GM18858 (cell line): ENCODE measurements around the gene SLC6A17.

Experiments used
- ATAC-seq: cut with Tn5 transposase; IDR thresholded peaks from one replicate; pipeline ENCODE4 v1.9.1; 2021; ENCODE audit not compliant: unreplicated experiment

Gene SLC6A17

DNA sequence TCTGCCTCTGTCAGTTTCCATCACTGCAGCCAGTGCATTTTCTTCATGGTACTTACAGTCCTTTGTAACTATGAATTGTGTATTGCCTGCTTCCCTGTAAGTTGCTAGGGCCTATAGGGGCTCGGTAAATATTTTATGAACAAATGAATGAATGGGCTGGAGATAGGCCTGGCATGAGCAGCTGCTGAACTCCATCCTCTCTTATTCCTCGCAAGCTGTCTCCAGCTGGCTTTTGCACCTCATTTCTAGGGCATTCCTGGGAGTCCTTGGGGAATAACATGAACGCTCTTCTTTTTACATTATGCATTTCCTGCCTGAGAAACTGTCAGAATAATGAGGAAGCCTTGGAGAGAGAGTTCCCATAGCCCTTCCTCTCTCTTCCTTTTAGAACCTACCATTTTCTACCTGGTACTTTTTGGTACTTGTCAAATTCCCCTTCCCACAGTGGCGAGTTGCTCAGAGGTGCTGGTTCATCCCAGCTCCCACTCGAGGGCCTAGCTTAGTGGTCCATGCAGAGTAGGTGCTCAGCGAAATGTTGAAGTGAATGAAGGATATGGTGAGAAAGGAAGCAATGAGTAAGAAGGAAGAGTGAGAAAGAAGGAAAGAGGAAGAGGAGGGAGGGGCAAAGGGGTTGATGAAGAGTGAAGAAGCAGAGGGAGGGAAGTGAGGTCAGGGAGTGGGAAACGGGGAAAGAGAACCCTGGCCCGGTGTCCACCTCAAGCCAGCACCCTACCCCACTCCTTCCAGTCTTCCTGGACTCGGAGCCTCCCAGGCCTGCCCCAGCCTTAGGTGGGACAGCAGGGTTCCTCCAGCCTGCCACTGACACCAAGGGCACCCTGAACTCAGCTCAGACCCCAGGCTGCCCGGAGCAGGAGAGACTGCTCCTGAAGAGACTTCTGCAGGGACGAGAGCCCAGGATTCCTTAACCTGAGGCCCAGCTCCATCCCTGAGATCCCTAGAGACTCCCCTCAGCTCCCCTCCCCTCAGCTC lies 89.4 kb downstream of the SLC6A17 start:
- no peak for ATAC-seq

DNA sequence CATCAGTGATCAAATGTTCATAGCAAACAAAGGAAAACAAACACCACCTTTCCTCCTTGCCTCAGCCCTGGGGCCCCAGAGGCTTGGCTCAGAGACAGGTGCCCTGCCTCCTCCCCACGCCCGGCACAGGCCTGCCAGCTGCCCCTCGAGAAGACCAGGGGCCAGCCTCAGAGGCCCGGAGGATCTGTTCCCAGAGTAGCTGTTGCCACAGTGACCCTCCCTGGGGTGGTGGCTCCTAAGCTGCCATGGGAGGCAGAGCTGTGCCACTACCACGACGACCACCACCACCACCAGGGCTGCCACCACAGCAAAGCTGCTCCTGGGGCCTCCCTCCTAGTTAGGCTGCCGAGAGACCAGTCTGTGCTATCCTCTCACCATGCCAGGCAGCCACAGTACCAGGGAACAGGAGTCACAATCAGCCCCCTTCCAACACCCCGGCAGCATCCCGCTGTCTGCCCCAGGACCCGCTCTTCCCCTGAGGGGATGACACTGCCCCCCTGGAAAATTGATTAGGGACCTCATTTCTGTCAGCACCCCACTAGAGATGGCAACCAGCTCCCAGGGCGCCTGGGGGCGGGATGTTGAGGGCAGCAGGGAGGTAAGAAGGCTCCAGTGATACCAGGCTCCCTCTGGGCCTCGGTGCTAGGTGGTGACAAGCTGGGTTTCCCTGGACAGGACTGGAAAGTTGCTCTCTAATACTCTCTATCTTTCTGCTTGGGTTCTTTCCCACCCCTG lies 90.3 kb downstream of the SLC6A17 start:
- no peak for ATAC-seq

DNA sequence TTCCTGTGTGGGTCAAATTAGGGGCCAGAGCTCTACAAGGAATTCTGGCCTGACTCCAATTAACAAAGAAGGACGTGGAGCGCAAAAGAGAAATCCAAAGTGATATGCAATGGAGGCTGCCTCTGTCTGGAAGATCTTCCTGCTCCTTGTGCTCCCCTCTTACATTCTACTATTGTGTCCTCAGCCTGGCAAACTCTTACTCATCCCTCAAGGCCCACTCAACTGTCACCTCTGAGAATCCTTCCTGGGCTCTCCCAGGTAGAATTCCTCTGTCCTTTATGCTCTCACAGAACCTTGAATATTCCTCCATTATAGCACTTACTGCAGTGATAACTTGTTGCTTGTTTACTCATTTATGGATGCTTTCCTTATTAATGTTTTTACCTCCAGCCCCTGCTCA lies 91.2 kb downstream of the SLC6A17 start:
- no peak for ATAC-seq

DNA sequence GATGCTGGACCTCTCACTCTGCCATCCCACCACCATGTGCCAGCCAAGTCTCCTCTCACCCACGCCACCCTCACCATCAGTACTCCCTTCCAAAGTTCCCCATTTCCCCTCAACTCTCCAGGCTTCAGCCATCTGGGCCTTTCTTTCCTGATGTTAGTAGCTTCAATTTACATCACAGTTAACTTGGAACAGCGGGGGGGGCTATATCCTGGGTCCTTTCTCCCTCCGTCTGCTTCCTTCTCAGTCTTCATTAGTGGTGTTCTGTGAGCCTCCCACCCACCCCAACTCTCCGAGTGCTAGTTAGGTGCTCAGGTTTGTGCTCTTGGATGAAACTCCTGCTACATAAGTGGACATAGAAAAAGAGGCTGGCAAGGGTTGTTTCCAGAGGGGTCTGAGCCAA lies 91.8 kb downstream of the SLC6A17 start:
- no peak for ATAC-seq

DNA sequence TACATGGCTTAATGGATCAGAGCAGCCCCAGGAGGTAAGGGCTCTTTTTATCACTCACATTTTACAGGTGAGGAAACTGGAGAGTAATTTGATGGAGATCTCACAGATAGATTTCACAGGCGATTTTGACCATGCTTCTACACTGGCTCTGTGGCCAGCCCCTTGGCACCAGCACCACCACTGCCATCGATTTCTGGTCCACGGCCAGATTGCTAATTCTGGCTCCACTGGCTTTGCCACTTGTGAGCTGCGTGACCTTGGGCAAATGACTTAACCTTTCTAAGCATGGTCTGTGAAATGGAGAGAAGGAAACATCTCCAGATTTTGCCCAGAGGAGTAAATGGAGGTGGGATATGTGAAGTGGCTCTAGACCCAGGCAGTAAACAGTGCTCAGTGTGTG lies 92.4 kb downstream of the SLC6A17 start:
- ATAC-seq, result no peak

DNA sequence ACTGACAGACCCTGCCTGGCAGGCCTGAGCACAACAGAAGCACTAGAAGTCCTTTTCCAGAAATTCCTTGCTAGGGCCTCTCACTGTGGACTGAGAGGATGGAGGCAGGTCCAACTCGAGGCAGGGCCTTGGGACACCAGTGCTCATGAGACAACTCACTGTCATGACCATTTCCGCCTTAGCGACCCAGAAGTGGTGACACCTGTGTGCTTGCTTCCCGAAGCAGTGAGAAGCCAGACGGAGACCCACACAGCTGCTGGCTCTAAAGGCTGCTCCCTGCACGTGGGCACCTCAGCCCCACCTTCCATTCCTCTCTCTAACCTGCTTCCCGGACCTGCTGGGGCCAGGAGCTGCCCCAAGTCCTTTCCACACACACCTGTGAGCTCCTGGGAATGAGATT lies 92.9 kb downstream of the SLC6A17 start:
- ATAC-seq, result no peak

DNA sequence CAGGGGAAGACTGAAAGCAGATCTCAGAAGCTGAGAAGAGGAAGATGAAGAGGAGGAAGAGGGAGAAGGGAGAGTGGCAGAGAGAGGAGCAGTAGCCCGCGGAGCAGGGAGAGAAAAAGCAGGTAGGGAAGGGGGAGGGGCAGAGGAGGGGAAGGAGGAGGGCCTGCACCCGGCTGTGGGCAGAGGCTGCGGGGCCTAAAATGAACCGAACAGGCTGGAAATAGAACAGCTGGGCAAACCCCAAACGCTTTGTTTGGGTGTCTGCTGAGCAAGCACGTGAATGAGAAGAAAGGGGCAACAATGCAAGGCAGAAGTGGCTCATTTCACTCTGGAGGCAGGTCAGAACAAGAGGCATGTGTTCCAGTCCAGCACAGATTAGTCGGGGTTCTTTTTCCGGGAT lies 93.3 kb downstream of the SLC6A17 start:
- ATAC-seq, result peak; percentile 58

DNA sequence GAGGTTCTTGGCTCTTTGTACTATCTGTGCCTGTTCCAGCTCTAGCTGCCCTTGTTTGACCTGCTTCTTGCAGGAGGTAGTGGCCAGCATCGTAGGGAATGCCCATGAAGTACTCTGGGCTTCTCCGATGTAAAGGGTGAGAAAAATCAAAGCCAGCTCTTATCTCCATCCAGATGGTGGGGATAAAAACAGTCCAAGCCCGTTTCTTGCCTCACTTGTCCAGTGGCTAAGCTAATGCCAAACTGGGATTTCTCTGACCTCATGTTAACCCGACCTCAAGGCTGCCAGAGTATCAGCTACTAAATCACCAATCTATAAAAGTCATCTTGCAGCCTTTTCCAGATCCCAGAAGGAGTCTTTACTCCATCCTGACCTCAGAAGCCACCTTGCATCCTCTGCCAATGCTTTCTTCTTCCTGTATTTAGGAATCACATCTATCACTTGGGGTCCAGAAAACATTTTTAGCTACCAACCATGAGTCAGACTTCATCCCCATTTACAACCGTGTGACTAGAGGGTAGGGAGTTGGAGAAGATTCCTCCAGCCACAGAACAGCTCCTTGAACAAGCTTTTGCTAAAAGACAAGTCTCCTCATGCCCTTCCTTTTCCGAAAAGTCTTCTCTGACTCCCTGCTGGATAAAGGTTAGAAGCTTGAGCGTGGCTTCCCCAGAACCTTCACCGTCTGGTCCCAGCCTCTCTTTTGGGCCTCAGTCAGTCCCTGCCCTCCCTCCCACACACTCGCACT lies 95.8 kb downstream of the SLC6A17 start:
- ATAC-seq, result no peak

DNA sequence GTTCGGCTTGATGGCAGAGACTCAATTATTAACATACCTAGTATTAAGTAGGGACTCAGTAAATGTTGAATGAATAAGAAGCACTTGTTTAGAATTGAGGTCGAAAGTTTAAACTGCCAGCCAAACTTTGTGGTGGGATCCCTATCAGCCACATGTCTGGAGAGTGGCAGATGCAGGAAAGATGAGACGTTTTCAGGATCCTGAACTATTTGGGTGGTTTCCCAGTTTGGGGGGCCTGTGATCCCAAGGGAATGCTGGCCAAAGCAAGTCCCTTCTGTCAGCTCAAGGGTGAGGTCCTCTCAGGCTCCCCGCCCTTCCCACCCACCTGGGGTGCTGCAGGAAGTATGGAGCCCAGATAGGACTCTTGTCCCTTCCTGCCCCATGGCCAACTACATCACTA lies 98.5 kb downstream of the SLC6A17 start:
- no peak for ATAC-seq

DNA sequence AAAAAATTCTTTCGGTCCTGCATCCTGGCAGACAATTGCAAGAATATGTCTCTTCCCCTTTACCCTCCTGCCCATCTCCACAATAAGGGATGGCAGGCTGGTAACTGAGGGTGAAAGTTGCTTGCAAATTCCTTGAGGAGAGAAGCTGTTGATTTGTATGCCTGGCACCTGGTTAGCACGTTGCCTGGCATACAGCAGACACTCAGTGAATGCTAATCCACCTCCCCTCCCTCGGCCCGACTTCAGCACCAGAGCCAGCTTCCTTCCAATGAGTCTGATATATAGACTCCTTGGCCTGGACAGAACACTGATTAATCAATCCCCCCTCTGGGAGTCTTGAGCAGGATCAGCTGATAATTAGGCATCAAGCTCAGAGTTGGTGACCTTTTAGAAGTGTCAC lies 99.0 kb downstream of the SLC6A17 start:
- ATAC-seq, result no peak

DNA sequence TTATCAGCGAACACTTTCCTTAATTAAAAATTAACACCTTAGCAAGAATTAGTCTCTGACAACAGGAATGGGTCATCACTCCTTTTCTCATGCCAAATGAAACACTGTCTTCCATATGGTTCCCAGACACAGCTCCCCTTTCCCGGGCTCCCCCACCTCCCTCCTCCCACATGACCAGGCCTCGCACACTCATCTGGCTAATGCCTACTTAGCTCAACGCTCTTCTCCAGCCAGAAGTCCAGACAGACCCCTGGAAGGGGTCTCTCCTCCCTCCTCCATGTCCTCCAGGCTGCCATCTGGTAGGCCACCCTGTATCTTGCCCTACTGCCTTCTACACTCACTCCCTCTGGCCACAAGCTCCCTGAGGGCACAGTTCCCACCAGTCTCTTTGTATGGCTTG lies 99.7 kb downstream of the SLC6A17 start:
- no peak for ATAC-seq

DNA sequence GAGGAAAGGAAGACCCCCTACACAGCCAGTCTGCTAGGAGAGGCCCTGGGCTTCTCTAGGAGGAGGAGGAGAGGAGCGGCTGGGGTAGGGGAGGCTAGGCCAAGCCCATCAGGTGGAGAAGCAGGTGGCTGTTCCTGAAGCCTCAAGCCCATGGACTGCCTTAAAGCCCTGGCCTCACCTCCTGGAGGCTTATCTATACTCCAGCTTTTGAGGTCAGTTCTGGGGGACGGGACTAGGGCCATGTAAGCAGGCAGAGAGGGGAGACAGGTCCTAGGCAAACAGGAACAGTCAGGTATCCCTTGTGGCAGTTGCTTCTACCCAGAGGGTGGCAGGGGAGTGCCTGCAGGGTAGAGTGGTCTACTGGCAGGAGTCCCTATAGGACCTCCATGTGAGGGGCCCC lies 100.5 kb downstream of the SLC6A17 start:
- no peak for ATAC-seq
